ENCODE data around the gene ASCL4. TPM values are rescaled to one million over a fixed set of nuclear protein-coding genes. Genes with fewer than 3 reads are reported as not detected.
"Not testable (repeated sequence)": the region's sequence is repeated elsewhere in the genome, so short reads cannot be mapped to it uniquely, and the experiment has no call there.

ASCL4 gene
- total RNA-seq: not detected in 2 replicates
- polyA plus RNA-seq: not detected in 2 replicates
- polyA plus RNA-seq (2012): not detected in 2 replicates
- not detected in 2 replicates for polyA minus RNA-seq (ENCODE audit: low replicate concordance)

GRCh38 chr12:107774349-107775029 is at the start of gene ASCL4:
Gene ASCL4, plus strand, starts transcription at chr12:107774704. Its CDS starts 515 bp downstream, at chr12:107775219.
- no peak within 1 kb of the TSS for H3K27ac ChIP-seq (ENCODE audit: insufficient read depth, low read length)
- no peaks in the 10 kb centered on the region for H3K36me3 ChIP-seq (ENCODE audit: control insufficient read depth, insufficient read depth, low read length)
- no peak within 1 kb of the TSS for H3K9ac ChIP-seq (ENCODE audit: insufficient read depth, low read length)
- H3K4me2 ChIP-seq (ENCODE audit: extremely low read depth, insufficient read depth, low read length): no peak within 1 kb of the TSS
- TF ChIP-seq CTCF (conservative IDR thresholded peaks at IDR 0.05 in 1 of 2, IDR thresholded peaks at IDR 0.05 in 1 of 2; ENCODE audit: low read depth in 1 of 2, low read length in 2 of 2): no peak
- TF ChIP-seq EZH2 (IDR thresholded peaks at IDR 0.05; ENCODE audit: low read length, missing control alignments): no peak
- no peak within 1 kb of the TSS for H3K4me3 ChIP-seq (replicated peaks in 1 of 4; ENCODE audit: control extremely low read depth in 1 of 4, insufficient read depth in 1 of 4, low read depth in 3 of 4, low read length in 4 of 4)
- H3K9me3 ChIP-seq (ENCODE audit: control insufficient read depth, insufficient read depth, low read depth, low read length): no peaks in the 10 kb centered on the region
- H4K20me1 ChIP-seq (ENCODE audit: control insufficient read depth, extremely low read depth, insufficient read depth, low read length): no peaks in the 10 kb centered on the region
- H3K79me2 ChIP-seq (ENCODE audit: control insufficient read depth, insufficient read depth, low read length): no peaks in the 10 kb centered on the region
- H2AFZ ChIP-seq (ENCODE audit: low read length): no peak within 1 kb of the TSS
- no peak for DNase-seq (ENCODE audit: low read depth in 2 of 2)
- H3K27me3 ChIP-seq (ENCODE audit: control insufficient read depth, insufficient read depth, low read length): peaks cover 16% of the 10 kb centered on the region
- no peaks in the 10 kb centered on the region for H3K4me1 ChIP-seq (ENCODE audit: control insufficient read depth, extremely low read depth, insufficient read depth, low read length)

- H3K4me1 ChIP-seq (ENCODE audit: control insufficient read depth, extremely low read depth, insufficient read depth, low read length); H4K20me1 ChIP-seq (ENCODE audit: control insufficient read depth, extremely low read depth, insufficient read depth, low read length); H3K9ac ChIP-seq (ENCODE audit: insufficient read depth, low read length); H3K27ac ChIP-seq (ENCODE audit: insufficient read depth, low read length); H3K79me2 ChIP-seq (ENCODE audit: control insufficient read depth, insufficient read depth, low read length); H3K27me3 ChIP-seq (ENCODE audit: control insufficient read depth, insufficient read depth, low read length); H3K4me3 ChIP-seq (replicated peaks in 1 of 4; ENCODE audit: control extremely low read depth in 1 of 4, insufficient read depth in 1 of 4, low read depth in 3 of 4, low read length in 4 of 4); H3K9me3 ChIP-seq (ENCODE audit: control insufficient read depth, insufficient read depth, low read depth, low read length); H3K36me3 ChIP-seq (ENCODE audit: control insufficient read depth, insufficient read depth, low read length); H3K4me2 ChIP-seq (ENCODE audit: extremely low read depth, insufficient read depth, low read length); DNase-seq (ENCODE audit: low read depth in 2 of 2); H2AFZ ChIP-seq (ENCODE audit: low read length): not testable (repeated sequence)
These were observed 47.2 kb upstream of the ASCL4 start for GRCh38 chr12:107727327-107727726.

- not testable (repeated sequence) for H3K9ac ChIP-seq (ENCODE audit: insufficient read depth, low read length); H4K20me1 ChIP-seq (ENCODE audit: control insufficient read depth, extremely low read depth, insufficient read depth, low read length); H3K4me1 ChIP-seq (ENCODE audit: control insufficient read depth, extremely low read depth, insufficient read depth, low read length); H3K27me3 ChIP-seq (ENCODE audit: control insufficient read depth, insufficient read depth, low read length); H3K4me3 ChIP-seq (replicated peaks in 1 of 4; ENCODE audit: control extremely low read depth in 1 of 4, insufficient read depth in 1 of 4, low read depth in 3 of 4, low read length in 4 of 4); H3K79me2 ChIP-seq (ENCODE audit: control insufficient read depth, insufficient read depth, low read length); H3K27ac ChIP-seq (ENCODE audit: insufficient read depth, low read length); H3K9me3 ChIP-seq (ENCODE audit: control insufficient read depth, insufficient read depth, low read depth, low read length); H3K4me2 ChIP-seq (ENCODE audit: extremely low read depth, insufficient read depth, low read length); DNase-seq (ENCODE audit: low read depth in 2 of 2); H2AFZ ChIP-seq (ENCODE audit: low read length); H3K36me3 ChIP-seq (ENCODE audit: control insufficient read depth, insufficient read depth, low read length)
These were observed 46.8 kb upstream of the ASCL4 start for GRCh38 chr12:107727742-107728141.

GRCh38 chr12:107730618-107731341 is 43.7 kb upstream of the ASCL4 start:
- Histone ChIP-seq H3K27ac (ENCODE audit: insufficient read depth, low read length) (no peak overlapping the region), H3K9me3 (ENCODE audit: control insufficient read depth, insufficient read depth, low read depth, low read length) (no peaks in the 10 kb centered on the region), H2AFZ (ENCODE audit: low read length) (no peak overlapping the region), H3K4me2 (ENCODE audit: extremely low read depth, insufficient read depth, low read length) (no peak overlapping the region), H3K9ac (ENCODE audit: insufficient read depth, low read length) (no peak overlapping the region), H3K27me3 (ENCODE audit: control insufficient read depth, insufficient read depth, low read length) (no peaks in the 10 kb centered on the region), H3K4me3 (replicated peaks in 1 of 4; ENCODE audit: control extremely low read depth in 1 of 4, insufficient read depth in 1 of 4, low read depth in 3 of 4, low read length in 4 of 4) (no peak overlapping the region), H3K4me1 (ENCODE audit: control insufficient read depth, extremely low read depth, insufficient read depth, low read length) (no peaks in the 10 kb centered on the region), H4K20me1 (ENCODE audit: control insufficient read depth, extremely low read depth, insufficient read depth, low read length) (no peaks in the 10 kb centered on the region), H3K79me2 (ENCODE audit: control insufficient read depth, insufficient read depth, low read length) (no peaks in the 10 kb centered on the region), H3K36me3 (ENCODE audit: control insufficient read depth, insufficient read depth, low read length) (peaks cover 7% of the 10 kb centered on the region)
- TF ChIP-seq CTCF (conservative IDR thresholded peaks at IDR 0.05 in 1 of 2, IDR thresholded peaks at IDR 0.05 in 1 of 2; ENCODE audit: low read depth in 1 of 2, low read length in 2 of 2) (no peak), EZH2 (IDR thresholded peaks at IDR 0.05; ENCODE audit: low read length, missing control alignments) (no peak)
- DNase-seq (ENCODE audit: low read depth in 2 of 2): no peak
